Fibroblast of lung (primary cell): ENCODE results near the gene RAPGEF3. TPM values are rescaled to one million over a fixed set of nuclear protein-coding genes. Genes with fewer than 3 reads are reported as not detected.

Experiments
- DNase-seq, 2 donors: peaks; one replicate each; pipeline versions ENCODE4 v3.0.0 to v3.0.0-alpha.2; 2010; ENCODE audit warnings: low read depth in 2 of 2
- H2AFZ ChIP-seq: 2 replicates; pipeline ENCODE4 v1.5.1; 2012; ENCODE audit warnings: low read length, control low read depth, inconsistent platforms
- H3K27ac ChIP-seq: 2 replicates; pipeline ENCODE4 v1.5.1; 2011; ENCODE audit warnings: low read length, control low read depth; ENCODE audit not compliant: insufficient read depth
- H3K27me3 ChIP-seq: 2 replicates; pipeline ENCODE4 v1.5.1; 2011; ENCODE audit warnings: mild to moderate bottlenecking, low read length; ENCODE audit not compliant: control insufficient read depth, insufficient read depth
- H3K36me3 ChIP-seq: 2 replicates; pipeline ENCODE4 v1.5.1; 2011; ENCODE audit warnings: low read length; ENCODE audit not compliant: control insufficient read depth, insufficient read depth
- H3K4me1 ChIP-seq: 2 replicates; pipeline ENCODE4 v1.5.1; 2011; ENCODE audit warnings: low read length; ENCODE audit not compliant: control insufficient read depth, insufficient read depth; ENCODE audit errors: extremely low read depth
- H3K4me2 ChIP-seq: 2 replicates; pipeline ENCODE4 v1.5.1; 2011; ENCODE audit warnings: low read length, control low read depth; ENCODE audit not compliant: insufficient read depth; ENCODE audit errors: extremely low read depth
- H3K4me3 ChIP-seq, 4 experiments: fragments of 200-600 bp in 1 of 4; sonication (generic) in 1 of 4; replicated peaks in 1 of 4; 2 replicates each; pipeline ENCODE4 v1.5.1; 2011 to 2016; ENCODE audit warnings: low read length in 4 of 4, low read depth in 3 of 4, mild to moderate bottlenecking in 3 of 4, control low read depth in 2 of 4, inconsistent platforms in 1 of 4, mixed read lengths in 1 of 4; ENCODE audit not compliant: insufficient read depth in 1 of 4; ENCODE audit errors: control extremely low read depth in 1 of 4
- H3K79me2 ChIP-seq: 2 replicates; pipeline ENCODE4 v1.5.1; 2012; ENCODE audit warnings: mild to moderate bottlenecking, low read length, inconsistent platforms; ENCODE audit not compliant: control insufficient read depth, insufficient read depth
- H3K9ac ChIP-seq: 2 replicates; pipeline ENCODE4 v1.5.1; 2011; ENCODE audit warnings: mild to moderate bottlenecking, low read length, control low read depth; ENCODE audit not compliant: insufficient read depth
- H3K9me3 ChIP-seq: 2 replicates; pipeline ENCODE4 v1.5.1; 2012; ENCODE audit warnings: low read depth, low read length; ENCODE audit not compliant: control insufficient read depth, insufficient read depth
- H4K20me1 ChIP-seq: 2 replicates; pipeline ENCODE4 v1.5.1; 2011; ENCODE audit warnings: low read length; ENCODE audit not compliant: control insufficient read depth, insufficient read depth; ENCODE audit errors: extremely low read depth
- CTCF ChIP-seq, 2 donors: IDR thresholded peaks in 1 of 2; conservative IDR thresholded peaks in 1 of 2; 1 replicate in 1 of 2; 2 replicates in 1 of 2; pipeline ENCODE4 v1.5.1; 2011 to 2012; ENCODE audit warnings: low read length in 2 of 2, control low read depth in 1 of 2, inconsistent platforms in 1 of 2, low read depth in 1 of 2, mild to moderate bottlenecking in 1 of 2
- EZH2 ChIP-seq: IDR thresholded peaks from 2 replicates; pipeline ENCODE4 v1.5.1; 2012; ENCODE audit warnings: low read length, control low read depth, mild to moderate bottlenecking; ENCODE audit errors: missing control alignments
- polyA plus RNA-seq, 2 donors: library from polyadenylated mRNA; depleted of rRNA in 1 of 2; stranded (reverse) in 1 of 2; unstranded in 1 of 2; fragments of >200 nt; gene quantifications; 2 replicates each; pipeline ENCODE4 v1.2.1, GENCODE V29; 2011 to 2012; ENCODE audit warnings: missing spikeins in 1 of 2
- total RNA-seq: library from RNA; depleted of rRNA; stranded (reverse); fragments of >200 nt; gene quantifications from 2 replicates; pipeline ENCODE4 v1.2.1, GENCODE V29; 2014

Gene RAPGEF3
- total and polyA plus RNA-seq, 2 donors (not counting 1 experiment from before 2014, with no cell fraction given) = 0.83 to 2.8 TPM

- H3K27me3 ChIP-seq = no peaks in the 10 kb centered on the region
- H2AFZ ChIP-seq = no peak overlapping the region
- H3K9ac ChIP-seq = no peak overlapping the region
- H3K4me3 ChIP-seq = no peak overlapping the region
- DNase-seq = no peak
- no peaks in the 10 kb centered on the region for H3K36me3 ChIP-seq
- H3K79me2 ChIP-seq = no peaks in the 10 kb centered on the region
- no peak overlapping the region for H3K4me2 ChIP-seq
- peaks cover 12% of the 10 kb centered on the region for H3K4me1 ChIP-seq
- H4K20me1 ChIP-seq = no peaks in the 10 kb centered on the region
- TF ChIP-seq CTCF (conservative IDR thresholded peaks at IDR 0.05 in 1 of 2, IDR thresholded peaks at IDR 0.05 in 1 of 2; ENCODE audit: low read depth in 1 of 2, low read length in 2 of 2) = no peak
- no peak for TF ChIP-seq EZH2
- H3K9me3 ChIP-seq = no peaks in the 10 kb centered on the region
- no peak overlapping the region for H3K27ac ChIP-seq
Measured at GRCh38 chr12:47755655-47756562, 2.8 kb downstream of the RAPGEF3 start.

- no peaks in the 10 kb centered on the region for H3K36me3 ChIP-seq
- H3K79me2 ChIP-seq = no peaks in the 10 kb centered on the region
- TF ChIP-seq EZH2 (no peak), CTCF (conservative IDR thresholded peaks at IDR 0.05 in 1 of 2, IDR thresholded peaks at IDR 0.05 in 1 of 2; ENCODE audit: low read depth in 1 of 2, low read length in 2 of 2) (no peak)
- no peak overlapping the region for H2AFZ ChIP-seq
- H3K4me1 ChIP-seq = peaks cover 12% of the 10 kb centered on the region
- no peaks in the 10 kb centered on the region for H4K20me1 ChIP-seq
- H3K4me2 ChIP-seq = no peak overlapping the region
- H3K9ac ChIP-seq = no peak overlapping the region
- H3K4me3 ChIP-seq = no peak overlapping the region
- no peak overlapping the region for H3K27ac ChIP-seq
- H3K9me3 ChIP-seq = no peaks in the 10 kb centered on the region
- H3K27me3 ChIP-seq = no peaks in the 10 kb centered on the region
- no peak for DNase-seq
Measured at GRCh38 chr12:47754881-47755280, 3.8 kb downstream of the RAPGEF3 start.

GRCh38 chr12:47754126-47754525, 4.6 kb downstream of the RAPGEF3 start:
- Histone ChIP-seq H3K79me2 (no peaks in the 10 kb centered on the region), H3K4me3 (no peak overlapping the region), H4K20me1 (no peaks in the 10 kb centered on the region), H3K9me3 (no peaks in the 10 kb centered on the region), H3K36me3 (no peaks in the 10 kb centered on the region), H2AFZ (no peak overlapping the region), H3K4me2 (no peak overlapping the region), H3K27ac (no peak overlapping the region), H3K4me1 (peaks cover 12% of the 10 kb centered on the region), H3K27me3 (no peaks in the 10 kb centered on the region), H3K9ac (no peak overlapping the region)
- no peak for DNase-seq
- TF ChIP-seq CTCF (conservative IDR thresholded peaks at IDR 0.05 in 1 of 2, IDR thresholded peaks at IDR 0.05 in 1 of 2; ENCODE audit: low read depth in 1 of 2, low read length in 2 of 2) = no peak
- TF ChIP-seq EZH2 = no peak
